WTC11 (cell line): Measurements from ENCODE around the gene SEMA7A.

Experiments
- ESRRA ChIP-seq: sonication (generic); formaldehyde crosslinking; IDR thresholded peaks from 2 replicates; pipeline ENCODE4 v1.8.1; 2022; ENCODE audit warnings: mild to moderate bottlenecking, missing genetic modification reagents, borderline replicate concordance
- ZNF416 ChIP-seq: fragments of 250-450 bp; sonication (Bioruptor Pico); IDR thresholded peaks from 2 replicates; pipeline ENCODE4 v1.9.0; 2021; ENCODE audit warnings: mild to moderate bottlenecking, inconsistent platforms
- TF ChIP-seq, protein P1 (sequence below): sonication (generic); formaldehyde crosslinking; IDR thresholded peaks from 2 replicates; pipeline ENCODE4 v1.8.1; 2023; ENCODE audit warnings: mild to moderate bottlenecking, missing genetic modification reagents, moderate library complexity
- TF ChIP-seq, protein P2 (sequence below): fragments of 200-600 bp; IDR thresholded peaks from 2 replicates; pipeline ENCODE4 v1.8.0; 2022; ENCODE audit warnings: antibody characterized with exemption

DNA sequence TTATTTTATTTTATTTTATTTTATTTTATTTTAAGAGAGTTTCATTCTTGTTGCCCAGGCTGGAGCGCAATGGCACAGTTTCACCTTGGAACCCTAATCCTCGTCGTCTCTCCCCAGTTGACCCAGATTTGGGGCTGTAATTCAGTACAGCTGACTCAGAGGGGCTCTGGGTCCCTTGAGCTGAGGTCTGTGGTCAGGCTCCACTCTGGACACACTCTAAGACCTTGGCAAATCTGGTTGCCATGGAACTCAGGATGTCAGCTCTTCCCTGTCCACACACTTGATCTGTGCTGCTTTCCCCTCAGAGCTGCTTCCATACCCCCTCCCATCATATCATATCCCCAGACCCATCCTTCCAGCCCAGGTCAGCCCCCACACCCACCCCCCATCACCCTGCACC is 65.6 kb downstream of the SEMA7A start:
- TF ChIP-seq, protein P1, sequence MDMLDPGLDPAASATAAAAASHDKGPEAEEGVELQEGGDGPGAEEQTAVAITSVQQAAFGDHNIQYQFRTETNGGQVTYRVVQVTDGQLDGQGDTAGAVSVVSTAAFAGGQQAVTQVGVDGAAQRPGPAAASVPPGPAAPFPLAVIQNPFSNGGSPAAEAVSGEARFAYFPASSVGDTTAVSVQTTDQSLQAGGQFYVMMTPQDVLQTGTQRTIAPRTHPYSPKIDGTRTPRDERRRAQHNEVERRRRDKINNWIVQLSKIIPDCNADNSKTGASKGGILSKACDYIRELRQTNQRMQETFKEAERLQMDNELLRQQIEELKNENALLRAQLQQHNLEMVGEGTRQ, result no peak
- TF ChIP-seq ZNF416 (CRISPR knock-in tag), result no peak
- TF ChIP-seq, protein P2, sequence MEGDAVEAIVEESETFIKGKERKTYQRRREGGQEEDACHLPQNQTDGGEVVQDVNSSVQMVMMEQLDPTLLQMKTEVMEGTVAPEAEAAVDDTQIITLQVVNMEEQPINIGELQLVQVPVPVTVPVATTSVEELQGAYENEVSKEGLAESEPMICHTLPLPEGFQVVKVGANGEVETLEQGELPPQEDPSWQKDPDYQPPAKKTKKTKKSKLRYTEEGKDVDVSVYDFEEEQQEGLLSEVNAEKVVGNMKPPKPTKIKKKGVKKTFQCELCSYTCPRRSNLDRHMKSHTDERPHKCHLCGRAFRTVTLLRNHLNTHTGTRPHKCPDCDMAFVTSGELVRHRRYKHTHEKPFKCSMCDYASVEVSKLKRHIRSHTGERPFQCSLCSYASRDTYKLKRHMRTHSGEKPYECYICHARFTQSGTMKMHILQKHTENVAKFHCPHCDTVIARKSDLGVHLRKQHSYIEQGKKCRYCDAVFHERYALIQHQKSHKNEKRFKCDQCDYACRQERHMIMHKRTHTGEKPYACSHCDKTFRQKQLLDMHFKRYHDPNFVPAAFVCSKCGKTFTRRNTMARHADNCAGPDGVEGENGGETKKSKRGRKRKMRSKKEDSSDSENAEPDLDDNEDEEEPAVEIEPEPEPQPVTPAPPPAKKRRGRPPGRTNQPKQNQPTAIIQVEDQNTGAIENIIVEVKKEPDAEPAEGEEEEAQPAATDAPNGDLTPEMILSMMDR, result no peak
- TF ChIP-seq ESRRA (CRISPR knock-in tag), result no peak
